ENCODE measurements around the gene TKTL1.
"Not testable (repeated sequence)": the region's sequence is repeated elsewhere in the genome, so short reads cannot be mapped to it uniquely, and the experiment has no call there.

TKTL1 gene

DNA sequence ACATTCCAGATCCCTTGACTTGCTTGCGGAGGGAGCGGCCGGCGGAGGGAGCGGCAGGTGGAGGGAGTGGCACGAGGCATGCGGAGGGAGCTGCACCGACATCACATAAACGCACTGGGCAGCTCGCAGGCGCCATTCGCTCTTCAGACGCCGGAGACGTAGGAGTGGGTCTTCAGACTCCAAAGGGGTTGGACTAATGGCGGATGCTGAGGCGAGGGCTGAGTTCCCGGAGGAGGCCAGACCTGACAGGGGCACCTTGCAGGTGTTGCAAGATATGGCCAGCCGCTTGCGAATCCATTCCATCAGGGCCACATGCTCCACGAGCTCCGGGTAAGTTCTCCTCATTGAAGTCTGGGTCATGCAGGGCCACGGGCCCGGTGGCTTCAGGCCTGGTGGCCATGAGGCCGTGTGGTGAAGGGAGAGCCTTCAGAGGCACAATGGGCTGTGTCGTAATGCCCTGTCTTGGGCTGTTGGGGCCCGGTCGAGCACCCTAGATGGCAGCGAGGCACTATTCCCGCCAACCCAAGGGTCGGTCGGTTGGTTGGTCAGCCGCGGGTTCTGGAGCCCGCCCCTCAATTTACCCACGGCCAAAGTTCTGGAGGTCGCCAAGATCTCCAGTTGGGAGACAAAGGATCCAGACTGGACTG is at the start of gene TKTL1:
TSS of gene TKTL1 (plus strand) at position 132 of the 647 bp plus-strand sequence. CDS start at position 197, 65 bp downstream.
- DNase-seq: no peak

- DNase-seq: not testable (repeated sequence)
These were observed 48.1 kb upstream of the TKTL1 start for GRCh38 chrX:154247377-154248045.

- DNase-seq: not testable (repeated sequence)
These were observed 47.5 kb upstream of the TKTL1 start for GRCh38 chrX:154248076-154248475.

GRCh38 chrX:154257282-154257681 is 38.3 kb upstream of the TKTL1 start, which contains the start of gene OPN1MW3:
Gene OPN1MW3 (plus strand): TSS chrX:154257582. CDS start chrX:154257620, 38 bp downstream.
- not testable (repeated sequence) for DNase-seq

DNA sequence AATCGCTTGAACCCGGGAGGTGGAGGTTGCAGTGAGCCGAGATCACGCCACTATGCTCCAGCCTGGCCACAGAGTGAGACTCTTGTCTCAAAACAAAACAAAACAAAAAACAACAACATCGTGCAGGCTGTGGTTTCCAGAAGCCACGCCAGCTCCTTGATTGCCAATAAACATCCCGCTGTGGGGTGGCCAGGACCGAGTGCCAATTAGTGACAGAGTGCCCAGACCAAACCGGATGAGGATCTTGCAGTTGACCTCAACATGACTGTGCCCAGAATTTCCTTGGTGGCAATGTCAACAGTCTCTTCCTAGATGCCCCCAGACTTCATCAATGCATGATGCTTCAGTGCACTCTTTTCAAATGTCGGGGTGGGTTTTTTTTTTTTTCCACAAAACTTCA is 36.9 kb upstream of the TKTL1 start:
- DNase-seq: not testable (repeated sequence)

DNA sequence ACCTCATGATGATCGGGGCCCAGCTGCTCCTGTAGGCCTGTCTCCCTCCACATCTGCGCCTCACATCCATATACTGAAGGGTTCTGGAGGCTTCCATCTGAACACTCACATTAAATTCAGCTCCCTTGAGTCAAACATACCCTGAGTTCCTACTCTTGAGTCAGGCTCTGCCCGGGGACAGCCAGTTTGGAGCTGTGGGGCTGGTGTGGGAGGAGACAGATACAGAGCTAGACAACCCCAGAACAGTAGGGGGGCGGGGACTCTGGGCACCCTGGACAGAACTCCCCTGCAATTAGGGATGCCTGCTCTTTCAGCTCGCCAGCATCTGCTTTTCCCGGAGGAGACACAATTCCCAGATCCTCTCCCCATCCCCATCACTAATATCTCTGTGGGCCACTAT is 32.5 kb upstream of the TKTL1 start:
- DNase-seq: not testable (repeated sequence)

- DNase-seq: not testable (repeated sequence)
These were observed 26.4 kb upstream of the TKTL1 start for GRCh38 chrX:154269245-154269644.

DNA sequence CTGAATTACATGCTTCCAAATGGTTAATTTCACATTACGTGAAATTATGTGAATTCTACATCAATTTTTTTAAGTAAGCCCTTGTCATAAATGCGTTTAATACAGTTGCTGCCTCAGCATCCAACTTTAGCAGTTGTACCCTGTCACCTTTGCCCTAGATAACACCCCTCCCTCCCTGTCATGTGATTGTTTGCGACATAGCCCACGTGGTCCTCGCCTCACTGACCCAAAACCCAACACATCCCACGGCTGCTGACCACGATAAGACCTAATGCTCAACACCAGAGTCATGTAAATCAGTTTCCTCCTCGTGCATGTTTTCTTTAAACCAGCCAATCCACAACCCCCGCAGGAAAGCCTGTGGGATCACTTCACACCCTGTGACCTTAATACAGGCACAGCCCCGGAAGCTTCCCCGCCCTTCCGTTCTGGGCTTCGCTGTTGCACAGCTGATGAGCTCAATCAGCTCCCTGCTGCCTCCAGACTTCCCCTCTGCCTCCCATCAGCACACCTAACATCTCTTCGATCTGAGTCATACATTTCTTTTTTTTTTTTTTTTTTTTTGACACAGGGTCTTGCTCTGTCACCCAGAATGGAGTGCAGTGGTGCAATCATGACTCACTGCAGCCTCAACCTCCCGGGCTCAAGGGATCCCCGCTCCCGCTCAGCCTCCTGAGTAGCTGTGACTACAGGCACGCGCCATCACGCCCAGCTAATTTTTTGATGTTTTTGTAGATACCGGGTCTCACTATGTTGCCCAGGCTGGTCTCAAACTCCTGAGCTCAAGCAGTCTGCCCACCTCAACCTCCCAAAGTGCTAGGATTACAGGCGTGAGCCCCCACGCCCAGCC is 10.9 kb upstream of the TKTL1 start:
- DNase-seq: not testable (repeated sequence)

DNA sequence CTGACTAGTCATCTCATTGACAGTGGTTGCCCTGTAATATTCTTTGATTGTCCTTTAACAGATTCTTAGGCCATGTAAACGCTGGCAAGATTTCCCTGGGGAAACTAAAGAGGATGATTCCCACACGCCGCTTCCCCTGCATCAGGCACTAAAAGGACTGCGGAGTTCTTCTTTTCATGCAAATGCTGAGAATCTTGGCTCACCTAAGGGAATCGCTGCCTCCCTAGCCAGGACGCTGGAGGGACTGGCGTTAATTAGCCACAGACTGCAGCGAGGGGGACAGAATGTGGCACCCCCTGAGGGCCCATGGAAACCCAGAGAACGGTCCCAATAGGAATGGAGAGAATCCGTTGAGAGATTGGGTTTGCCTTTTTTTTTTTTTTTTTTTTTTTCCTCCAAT is 9.2 kb upstream of the TKTL1 start:
- not testable (repeated sequence) for DNase-seq

GRCh38 chrX:154294791-154295574 is 612 bp upstream of the TKTL1 start, which contains the start of gene TEX28:
Gene TEX28 (minus strand): TSS chrX:154295124. CDS start chrX:154292117, 3,007 bp downstream.
- DNase-seq: no peak

- DNase-seq: no peak
These were observed 1.1 kb downstream of the TKTL1 start for GRCh38 chrX:154296731-154297130.

- DNase-seq: no peak
These were observed 2.7 kb downstream of the TKTL1 start for GRCh38 chrX:154298312-154298711.

GRCh38 chrX:154300816-154301215 is 5.2 kb downstream of the TKTL1 start:
- DNase-seq: no peak

- DNase-seq: not testable (repeated sequence)
These were observed 7.4 kb downstream of the TKTL1 start for GRCh38 chrX:154302998-154303397.

DNA sequence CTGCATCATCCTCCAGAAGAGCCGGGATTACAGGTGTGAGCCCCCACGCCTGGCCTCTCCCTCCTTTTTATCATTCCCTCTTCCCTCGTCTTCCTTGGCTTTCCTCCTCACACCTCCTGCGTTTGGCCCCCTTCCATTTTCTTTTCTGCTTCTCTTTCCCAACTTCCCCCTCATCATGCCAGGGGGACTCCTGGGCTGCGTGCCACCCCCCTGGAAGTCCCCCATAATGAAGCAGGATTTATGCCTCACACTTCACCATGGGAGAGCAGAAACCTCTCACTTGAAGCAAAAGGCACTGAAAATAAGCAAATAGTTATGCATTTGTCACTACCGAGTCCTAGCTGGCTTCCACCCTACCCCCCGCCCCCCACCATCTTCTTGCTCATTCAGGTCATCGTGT is 7.9 kb downstream of the TKTL1 start:
- no peak for DNase-seq

DNA sequence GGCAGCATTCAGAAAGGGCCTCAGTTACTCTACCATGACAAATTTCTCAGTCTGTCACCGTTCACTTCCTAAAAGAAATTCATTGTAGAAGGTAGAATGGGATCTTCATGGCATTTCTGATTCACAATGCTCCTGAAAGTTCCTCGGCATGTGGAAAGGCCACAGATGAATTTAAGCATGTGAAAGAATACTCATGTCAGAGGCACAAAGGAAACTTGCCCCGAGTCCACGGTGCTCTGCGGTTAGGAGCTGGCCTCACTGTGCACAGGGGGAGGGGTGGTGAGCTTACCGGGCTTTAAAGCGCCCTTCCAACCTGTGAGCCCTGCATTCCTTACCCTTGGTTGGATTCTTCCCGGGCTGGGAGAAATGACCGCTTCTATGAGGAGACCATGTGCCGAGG is 9.3 kb downstream of the TKTL1 start:
- no peak for DNase-seq

DNA sequence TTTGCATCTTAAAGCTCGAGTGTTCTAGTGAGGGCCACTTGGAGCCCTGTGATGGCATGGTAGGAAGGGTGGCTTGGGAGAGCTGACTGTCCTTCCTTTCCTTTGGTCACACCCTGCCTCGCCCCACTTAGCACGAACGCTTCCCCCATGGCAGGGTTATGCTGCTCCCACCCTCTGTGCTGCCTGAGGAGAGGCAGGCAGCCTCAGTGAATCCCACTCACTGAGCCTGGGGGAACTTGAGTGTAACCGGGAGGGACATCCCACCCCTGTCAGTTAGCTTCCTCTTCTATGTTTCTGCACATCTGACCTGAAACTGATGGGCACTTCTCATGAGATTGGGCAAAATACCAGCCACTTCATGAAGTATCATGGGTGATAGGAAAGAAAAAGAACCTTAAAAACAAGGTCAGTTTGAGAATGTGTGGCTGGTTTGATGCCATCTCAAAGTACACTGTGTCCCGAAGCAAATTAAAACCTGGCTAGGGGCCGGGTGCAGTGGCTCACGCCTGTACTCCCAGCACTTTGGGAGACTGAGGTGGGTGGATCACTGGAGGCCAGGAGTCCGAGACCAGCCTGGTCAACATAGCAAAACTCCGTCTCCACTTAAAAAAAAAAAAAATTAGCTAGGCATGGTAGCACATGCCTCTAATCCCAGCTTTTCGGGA is 10.1 kb downstream of the TKTL1 start:
- DNase-seq: no peak

GRCh38 chrX:154307202-154307601 is 11.6 kb downstream of the TKTL1 start:
- DNase-seq: no peak

DNA sequence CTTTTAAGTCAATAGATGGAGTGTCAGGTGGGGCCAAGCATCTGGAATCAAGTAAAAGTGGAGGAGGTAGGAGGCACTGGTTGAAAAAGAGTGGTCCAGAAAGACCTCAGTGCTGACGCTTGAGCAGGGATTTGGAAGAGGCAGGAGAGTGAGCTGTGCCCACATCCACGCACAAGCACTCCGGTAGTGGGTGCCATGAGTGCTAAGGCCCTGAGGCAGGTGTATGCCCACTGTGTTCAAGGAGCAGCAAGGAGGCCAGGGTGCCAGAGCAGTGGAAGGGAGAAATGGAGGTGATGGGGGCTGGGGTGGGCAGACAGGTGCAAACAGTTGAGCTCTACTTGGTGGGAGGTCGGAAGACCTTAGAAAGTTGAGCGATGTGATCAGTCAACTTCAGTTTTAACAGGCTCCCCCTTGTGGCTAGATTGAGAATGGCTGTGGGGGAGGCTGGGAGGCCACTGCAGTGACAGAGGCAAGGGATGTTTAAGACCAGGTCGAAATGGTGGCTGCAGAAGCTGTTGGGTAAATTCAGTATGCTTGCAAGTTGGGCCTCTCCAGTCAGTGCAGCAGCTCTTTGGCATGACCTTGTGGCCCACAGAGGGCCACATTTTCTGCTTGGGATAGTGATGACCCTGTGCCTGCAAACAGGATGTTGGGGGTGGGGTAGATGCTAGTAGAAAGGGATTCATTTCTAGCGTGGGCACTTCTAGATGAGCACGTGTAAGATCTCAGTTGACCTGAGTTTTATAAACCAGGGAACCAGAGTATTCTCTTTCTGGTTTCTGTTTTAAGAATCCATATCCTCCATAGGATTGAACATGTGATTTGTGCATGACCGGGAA is 12.7 kb downstream of the TKTL1 start:
- DNase-seq: peak; percentile 82 to 83

DNA sequence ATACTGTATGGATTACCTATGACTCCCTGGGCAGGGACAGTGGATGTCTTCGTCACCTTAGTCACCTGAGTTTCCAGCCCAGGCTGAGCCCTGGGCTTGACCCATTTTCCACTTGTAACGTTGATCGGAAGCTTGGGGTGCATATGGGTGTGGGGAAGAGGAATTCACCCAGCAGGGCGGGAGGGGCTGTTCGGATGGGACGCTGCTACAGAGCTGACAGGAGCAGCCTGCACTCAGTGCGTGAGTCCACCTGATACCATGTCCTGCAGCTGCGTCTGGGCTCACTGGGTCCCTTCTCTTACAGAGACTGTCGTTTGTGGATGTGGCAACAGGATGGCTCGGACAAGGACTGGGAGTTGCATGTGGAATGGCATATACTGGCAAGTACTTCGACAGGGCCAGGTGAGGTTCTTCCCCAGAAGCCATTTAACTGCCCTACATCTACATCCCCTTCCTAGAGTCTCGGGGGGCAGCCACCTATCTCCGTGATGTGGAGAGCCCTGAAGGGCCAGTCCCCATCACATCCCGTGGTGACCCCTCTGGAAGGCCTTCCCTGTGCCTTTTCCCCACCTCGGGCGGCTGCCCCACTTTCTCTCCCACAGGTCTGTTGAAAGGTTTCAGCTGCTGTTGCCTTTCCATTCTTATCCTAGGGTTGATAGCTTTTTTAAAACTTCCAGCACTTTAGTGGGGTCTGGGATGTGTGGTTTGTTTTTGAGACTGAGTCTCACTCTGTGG is 13.6 kb downstream of the TKTL1 start:
- DNase-seq: no peak

Measured in stimulated activated CD4-positive, alpha-beta T cell treated with anti-CD3 and anti-CD28 coated beads, Interleukin-2, amount 100 ng/mL, for 48 hours (primary cell).